GM12892 (cell line): ENCODE data around the gene KIF3A.

ENCODE experiments used
- POLR2A ChIP-seq: IDR thresholded peaks from 2 replicates; pipeline ENCODE4 v1.6.1; 2011; ENCODE audit warnings: low read depth, low read length, control low read depth
- POLR2AphosphoS5 ChIP-seq: IDR thresholded peaks from 2 replicates; pipeline ENCODE4 v1.6.1; 2011; ENCODE audit warnings: low read depth, low read length, control low read depth

GRCh38 chr5:132656774-132657355 is 80.5 kb downstream of the KIF3A start:
- TF ChIP-seq POLR2A, result no peak
- no peak for TF ChIP-seq POLR2AphosphoS5
